Renal pelvis (tissue), 4 donors: ENCODE measurements around the gene TEX2. TPM values are rescaled to one million over a fixed set of nuclear protein-coding genes. Genes with fewer than 3 reads are reported as not detected.
A peak's percentile ranks its signal among the peaks of the same experiment; 100 is the strongest.

Experiments used
- DNase-seq: peaks from one replicate; pipeline ENCODE4 v3.0.0-alpha.2; 2013
- polyA plus RNA-seq, 3 donors: library from polyadenylated mRNA; unstranded; fragments of 120-200 nt; gene quantifications; one replicate each; pipeline ENCODE4 v1.2.1, GENCODE V29; 2013; ENCODE audit not compliant: insufficient read length in 3 of 3

The TEX2 gene
- polyA plus RNA-seq, 3 donors: 24.1 to 30.4 (median 27.1) TPM

DNA sequence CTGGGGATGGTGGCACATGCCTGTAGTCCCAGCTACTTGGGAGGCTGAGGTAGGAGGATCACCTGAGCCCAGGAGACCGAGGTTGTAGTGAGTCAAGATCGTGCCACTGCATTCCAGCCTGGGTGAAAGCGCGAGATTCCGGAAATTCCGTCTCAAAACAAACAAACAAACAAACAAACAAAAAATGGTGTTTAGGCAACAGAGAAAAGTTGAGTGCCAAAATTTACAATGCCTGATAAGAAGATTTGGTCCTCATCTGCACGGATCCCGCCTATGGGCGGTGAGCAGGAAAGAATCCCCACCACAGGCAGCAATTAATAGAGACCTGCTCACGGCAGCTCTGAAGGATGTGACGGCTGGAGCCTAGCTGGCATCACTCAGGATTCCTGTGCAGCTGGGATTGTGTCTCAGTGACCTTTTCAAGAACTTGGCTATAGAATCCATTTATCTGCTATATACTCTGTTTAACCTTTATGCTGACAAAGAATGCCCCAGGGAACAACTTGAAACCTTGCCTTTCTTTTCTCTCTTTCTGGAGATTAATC lies 14.0 kb upstream of the TEX2 start:
- DNase-seq: no peak

DNA sequence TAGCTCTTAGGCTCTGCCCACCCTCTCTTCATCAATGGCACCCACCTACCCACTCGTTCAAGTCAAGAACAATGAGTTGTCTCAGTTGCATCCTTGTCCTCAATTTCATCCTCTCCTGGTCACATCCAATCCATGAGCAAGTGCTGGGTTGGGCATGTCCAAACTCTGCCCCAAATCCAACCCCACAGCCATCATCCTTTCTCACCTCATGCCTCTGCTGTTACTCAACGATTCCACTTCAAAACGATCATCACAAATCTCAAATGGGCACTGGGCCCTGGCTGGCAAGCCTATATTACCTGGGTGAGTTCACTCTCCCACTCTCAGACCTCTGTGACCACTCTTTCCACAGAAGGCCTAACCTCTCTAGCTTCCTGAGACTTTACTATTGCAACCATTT lies 12.0 kb upstream of the TEX2 start:
- DNase-seq: no peak

GRCh38 chr17:64273006-64273405 lies 9.9 kb upstream of the TEX2 start:
- DNase-seq: no peak

DNA sequence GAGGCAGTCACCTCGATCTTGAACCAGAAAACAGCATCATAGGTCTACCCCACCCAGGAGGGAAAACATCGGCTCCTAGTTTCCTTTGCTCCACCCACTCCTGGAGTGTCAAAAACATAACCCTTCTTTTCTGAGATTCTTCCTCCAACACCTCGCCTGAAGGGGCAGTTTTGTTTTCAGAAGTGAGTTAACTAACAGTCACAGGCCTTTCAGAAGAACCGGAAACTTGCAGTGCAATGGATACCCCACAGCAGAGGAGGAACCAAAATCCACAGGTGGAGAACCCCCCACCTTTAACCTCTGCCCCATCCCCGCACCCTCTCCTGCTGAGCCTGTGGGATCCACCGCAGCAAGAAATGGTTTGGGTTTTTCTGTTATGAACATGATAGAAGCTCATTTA lies 7.8 kb upstream of the TEX2 start:
- DNase-seq: no peak

- DNase-seq: no peak
Observed at GRCh38 chr17:64269687-64270649, 6.9 kb upstream of the TEX2 start.

DNA sequence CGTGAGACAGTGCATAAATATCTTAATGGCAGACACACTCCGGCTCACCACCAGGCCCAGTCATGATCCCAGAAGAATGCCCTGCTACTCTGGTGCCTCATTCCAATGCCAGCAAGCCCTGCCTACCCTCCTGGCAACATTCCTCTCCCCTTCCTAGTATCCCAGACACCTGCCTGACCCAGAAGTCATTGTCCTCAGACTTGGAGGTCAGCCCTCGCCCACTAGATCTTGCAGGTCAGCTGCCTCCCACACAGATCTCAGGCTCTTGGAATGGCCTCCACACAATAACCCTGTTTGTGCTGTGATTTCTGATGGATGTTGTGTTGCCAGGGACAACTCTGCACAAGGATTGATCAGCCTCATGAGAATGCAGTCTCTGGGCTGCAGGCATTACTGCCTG lies 1.8 kb upstream of the TEX2 start:
- no peak for DNase-seq

DNA sequence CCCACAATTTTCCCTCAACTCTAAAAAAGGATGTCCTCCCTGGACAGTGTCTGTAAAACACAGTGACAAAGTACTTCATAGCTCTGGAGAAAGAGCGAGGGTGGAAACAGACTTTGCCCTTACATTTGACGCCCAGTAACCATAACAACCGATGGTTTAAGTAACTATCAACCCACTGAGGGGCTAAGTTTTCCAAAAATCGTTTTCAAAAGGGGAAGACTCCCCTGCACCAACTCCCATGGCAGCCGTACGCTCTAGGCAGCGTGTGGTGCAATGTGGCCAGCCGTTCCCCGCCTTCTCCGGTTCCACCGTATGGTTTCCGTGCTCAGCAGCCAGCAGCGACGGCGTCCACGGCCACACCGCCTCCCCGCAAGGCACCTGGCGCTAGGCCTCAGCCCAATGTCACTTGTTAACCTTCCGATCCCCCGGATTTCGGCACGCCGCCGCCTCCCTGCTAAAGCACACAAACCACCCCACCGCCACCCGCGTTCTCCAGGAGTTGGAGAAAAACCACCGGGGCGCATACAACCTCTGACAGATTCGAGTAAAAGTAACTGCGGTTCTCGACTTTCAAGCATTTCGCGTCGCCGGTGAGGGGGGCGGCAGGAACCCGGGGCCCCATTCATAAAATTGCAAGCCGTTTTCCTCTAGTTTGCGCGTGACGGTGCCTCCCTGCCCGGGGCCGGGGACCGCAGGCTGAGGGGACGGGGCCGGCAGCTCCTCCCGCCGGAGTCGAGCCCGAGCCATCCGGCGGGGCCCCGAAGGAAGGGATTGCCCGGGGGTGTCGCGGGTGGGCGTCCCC lies 661 bp downstream of the TEX2 start:
- peak; percentile 26 for DNase-seq

DNA sequence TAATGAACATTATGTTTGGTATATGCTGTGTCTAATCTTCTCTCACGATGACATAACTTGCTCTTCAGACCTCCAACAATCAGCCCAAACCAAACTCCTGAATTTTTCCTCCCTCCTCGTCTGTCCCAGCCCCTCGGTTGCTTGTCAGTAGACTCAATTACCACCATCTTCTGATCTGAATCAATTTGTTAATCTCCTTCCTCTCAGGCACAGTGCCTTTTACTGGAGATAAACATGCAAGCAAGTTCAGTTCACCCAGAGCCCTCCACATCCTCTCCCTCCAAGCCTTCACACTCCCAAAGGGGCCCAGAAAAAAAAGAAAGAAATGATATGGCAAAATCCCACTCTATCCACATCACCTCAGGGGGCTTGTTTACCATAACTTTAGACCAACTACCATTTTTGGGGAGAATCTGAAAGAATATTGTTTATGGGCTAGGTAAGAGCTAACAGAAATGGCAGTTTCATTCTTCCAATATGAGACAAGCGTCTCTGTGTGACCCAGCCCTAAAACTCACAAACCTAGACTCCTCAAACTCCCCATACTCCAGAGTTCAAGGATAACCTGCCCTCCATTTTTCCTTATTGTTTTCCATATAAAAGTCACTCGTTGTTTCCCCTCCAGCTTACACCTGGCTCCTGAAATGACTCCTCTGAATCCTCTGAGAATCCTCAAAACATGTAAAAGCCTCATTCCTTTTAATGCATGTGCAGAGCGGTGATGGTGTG lies 1.5 kb downstream of the TEX2 start:
- DNase-seq: no peak

GRCh38 chr17:64260886-64261285 lies 2.2 kb downstream of the TEX2 start:
- DNase-seq: no peak

DNA sequence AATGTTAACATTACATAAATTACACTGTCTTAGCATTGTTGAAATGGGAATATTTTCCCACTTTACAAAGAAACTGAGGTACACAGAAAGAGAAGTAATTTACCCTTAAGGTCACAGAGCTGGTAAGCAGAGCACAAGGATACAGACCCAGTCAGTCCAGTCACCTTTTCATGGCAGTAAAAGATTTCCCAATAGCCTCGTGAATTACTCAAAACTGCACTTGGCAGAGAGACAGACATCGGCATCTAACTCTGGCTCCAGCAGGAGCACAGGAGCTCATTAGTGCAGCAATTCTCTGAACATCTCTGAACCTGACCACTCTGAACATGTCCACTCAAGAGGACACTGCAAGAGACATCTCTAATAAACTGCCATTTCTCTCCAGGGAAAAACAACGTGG lies 3.1 kb downstream of the TEX2 start:
- DNase-seq: no peak

DNA sequence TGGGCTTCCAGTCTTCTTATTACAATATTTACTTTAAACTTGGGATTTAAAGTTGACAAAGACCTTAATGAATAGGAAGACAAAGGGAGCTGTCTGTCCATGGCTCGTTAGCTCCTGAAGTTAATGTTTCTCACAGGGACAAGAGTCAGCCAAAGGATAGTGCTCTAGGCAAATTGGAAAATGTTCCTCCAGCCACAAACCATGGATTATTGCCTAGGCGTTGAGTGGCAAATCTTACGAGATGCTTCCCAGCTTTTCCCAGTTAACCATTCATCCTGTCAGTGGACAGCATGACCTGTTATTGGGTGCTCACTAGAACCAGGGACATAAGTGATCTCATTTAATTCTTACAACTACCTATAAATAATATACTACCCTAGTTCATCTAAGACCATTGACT lies 3.6 kb downstream of the TEX2 start:
- no peak for DNase-seq

- DNase-seq: no peak
Observed at GRCh38 chr17:64256913-64257807, 5.9 kb downstream of the TEX2 start.

DNA sequence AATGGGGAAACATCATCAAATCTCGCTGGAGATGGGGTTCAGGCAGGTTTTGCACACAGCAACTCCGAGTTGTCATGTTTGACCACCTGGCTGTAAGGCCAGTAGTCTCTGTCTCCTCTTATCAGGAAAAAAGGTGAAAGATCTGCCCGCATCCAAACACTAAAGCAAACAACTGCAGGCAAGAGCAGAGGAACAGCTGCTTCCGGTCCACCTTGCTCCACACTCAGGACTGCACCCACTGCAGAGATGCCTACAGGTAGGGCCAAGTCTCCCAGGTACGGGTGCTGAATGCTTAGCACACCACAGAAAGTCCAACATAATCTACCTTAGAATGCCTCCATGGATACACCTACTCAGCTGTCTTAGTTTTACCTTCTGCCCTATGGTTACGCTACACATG lies 7.3 kb downstream of the TEX2 start:
- no peak for DNase-seq

GRCh38 chr17:64254755-64255154 lies 8.3 kb downstream of the TEX2 start:
- DNase-seq: no peak

GRCh38 chr17:64253470-64253869 lies 9.6 kb downstream of the TEX2 start:
- no peak for DNase-seq

DNA sequence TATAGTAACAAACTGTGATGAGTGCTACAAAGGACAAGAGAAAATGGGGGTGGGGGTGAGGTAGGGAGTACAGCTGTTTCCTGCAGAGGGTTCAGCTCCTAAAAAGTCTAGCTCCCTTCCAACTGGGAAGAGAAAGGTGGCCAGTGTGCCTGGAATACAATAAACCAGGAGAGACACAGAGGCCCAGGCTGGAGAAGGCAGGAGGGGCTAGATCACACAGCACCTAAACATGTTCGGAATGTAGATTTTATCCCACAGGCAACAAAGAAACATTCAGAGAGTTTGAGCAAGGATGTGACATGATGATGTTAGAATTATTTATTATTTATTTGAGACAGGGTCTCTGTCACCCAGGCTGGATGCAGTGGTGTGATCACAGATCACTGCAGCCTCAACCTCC lies 10.2 kb downstream of the TEX2 start:
- no peak for DNase-seq

DNA sequence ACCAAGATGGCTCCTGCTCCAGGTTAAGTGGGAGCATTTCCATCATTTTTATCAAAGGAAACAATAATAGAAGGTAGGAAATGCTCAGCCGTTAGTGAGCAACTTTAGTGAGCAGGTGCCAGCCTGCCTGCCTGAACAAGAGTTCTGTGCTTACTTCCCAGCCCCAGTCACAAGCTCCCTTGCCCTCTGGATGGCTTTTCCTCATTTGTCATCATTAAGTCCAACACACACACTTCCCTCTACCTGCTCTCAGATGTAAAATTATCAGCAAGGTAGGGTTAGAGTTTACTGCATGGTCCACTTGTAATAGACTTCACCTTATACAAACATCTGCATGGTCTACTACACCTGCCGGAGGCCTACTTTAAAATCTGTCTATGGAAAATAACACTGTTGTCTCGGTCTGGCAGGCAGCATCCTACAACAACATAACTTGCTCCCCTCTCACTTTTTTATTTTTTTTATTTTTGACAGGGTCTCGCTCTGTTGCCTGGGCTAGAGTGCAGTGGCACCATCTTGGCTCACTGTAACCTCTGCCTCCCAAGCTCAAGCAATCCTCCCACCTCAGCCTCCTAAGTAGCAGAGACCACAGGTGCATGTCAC lies 12.7 kb downstream of the TEX2 start:
- no peak for DNase-seq

DNA sequence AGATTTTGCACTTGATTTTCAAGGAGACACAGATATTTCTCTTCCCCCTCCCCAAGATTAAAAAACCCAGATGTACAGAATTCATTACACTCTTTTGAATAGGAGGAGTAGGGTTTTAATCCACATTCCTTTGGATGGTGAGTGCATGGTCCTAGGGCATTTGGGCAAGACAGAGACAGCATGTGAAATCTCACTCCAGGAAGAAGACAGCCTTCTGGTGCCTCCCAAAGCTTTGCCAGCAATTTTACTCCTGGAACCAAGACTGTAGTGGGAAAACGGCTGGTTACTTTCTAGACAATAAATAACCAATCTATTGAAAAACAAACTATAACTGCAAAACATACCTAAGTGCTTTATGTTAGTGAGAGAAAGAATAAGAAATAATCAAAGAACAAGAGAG lies 15.2 kb downstream of the TEX2 start:
- DNase-seq: no peak

- no peak for DNase-seq
Observed at GRCh38 chr17:64245218-64246145, 17.6 kb downstream of the TEX2 start.
